HEK293 (cell line): ENCODE data around the gene ZSCAN29.

ENCODE experiments used
- CTCF ChIP-seq: fragments of 450-650 bp; formaldehyde crosslinking; IDR thresholded peaks from 2 replicates; pipeline ENCODE4 v1.5.1; 2016; ENCODE audit warnings: missing biosample characterization, missing genetic modification characterization
- GLIS2 ChIP-seq: fragments of 450-650 bp; formaldehyde crosslinking; IDR thresholded peaks from 2 replicates; pipeline ENCODE4 v1.5.1; 2016; ENCODE audit warnings: missing biosample characterization, missing genetic modification characterization
- KLF8 ChIP-seq: fragments of 450-650 bp; formaldehyde crosslinking; IDR thresholded peaks from 2 replicates; pipeline ENCODE4 v1.5.1; 2016; ENCODE audit warnings: missing biosample characterization, missing genetic modification characterization
- PATZ1 ChIP-seq: fragments of 450-650 bp; formaldehyde crosslinking; IDR thresholded peaks from 2 replicates; pipeline ENCODE4 v1.5.1; 2016; ENCODE audit warnings: missing biosample characterization, missing genetic modification characterization
- RBAK ChIP-seq: fragments of 450-650 bp; formaldehyde crosslinking; IDR thresholded peaks from 2 replicates; pipeline ENCODE4 v1.5.1; 2016; ENCODE audit warnings: missing biosample characterization, missing genetic modification characterization
- SCRT2 ChIP-seq: fragments of 450-650 bp; formaldehyde crosslinking; IDR thresholded peaks from 2 replicates; pipeline ENCODE4 v1.5.1; 2016; ENCODE audit warnings: missing biosample characterization, missing genetic modification characterization
- SP7 ChIP-seq: fragments of 450-650 bp; formaldehyde crosslinking; IDR thresholded peaks from 2 replicates; pipeline ENCODE4 v1.5.1; 2016; ENCODE audit warnings: missing biosample characterization, missing genetic modification characterization
- ZBTB10 ChIP-seq: fragments of 450-650 bp; formaldehyde crosslinking; IDR thresholded peaks from 2 replicates; pipeline ENCODE4 v1.5.1; 2016; ENCODE audit warnings: missing biosample characterization, missing genetic modification characterization
- ZBTB11 ChIP-seq: fragments of 450-650 bp; formaldehyde crosslinking; conservative IDR thresholded peaks from 2 replicates; pipeline ENCODE4 v1.5.1; 2016; ENCODE audit warnings: low read depth, missing biosample characterization, missing genetic modification characterization
- ZBTB26 ChIP-seq: fragments of 450-650 bp; formaldehyde crosslinking; optimal IDR thresholded peaks from 2 replicates; pipeline ENCODE3; 2016; ENCODE audit warnings: missing biosample characterization, mild to moderate bottlenecking, missing genetic modification characterization
- ZIC2 ChIP-seq: fragments of 450-650 bp; formaldehyde crosslinking; IDR thresholded peaks from 2 replicates; pipeline ENCODE4 v1.5.1; 2016; ENCODE audit warnings: missing biosample characterization, missing genetic modification characterization
- ZNF214 ChIP-seq: fragments of 450-650 bp; formaldehyde crosslinking; IDR thresholded peaks from 2 replicates; pipeline ENCODE4 v1.5.1; 2017; ENCODE audit warnings: missing biosample characterization, mild to moderate bottlenecking, missing genetic modification characterization, borderline replicate concordance
- ZNF26 ChIP-seq: fragments of 450-650 bp; formaldehyde crosslinking; IDR thresholded peaks from 2 replicates; pipeline ENCODE4 v1.5.1; 2016; ENCODE audit warnings: missing biosample characterization, missing genetic modification characterization
- ZNF335 ChIP-seq: fragments of 450-650 bp; formaldehyde crosslinking; conservative IDR thresholded peaks from 2 replicates; pipeline ENCODE4 v1.5.1; 2016; ENCODE audit warnings: missing biosample characterization, missing genetic modification characterization
- ZNF37A ChIP-seq: fragments of 450-650 bp; IDR thresholded peaks from 2 replicates; pipeline ENCODE4 v1.5.1; 2018; ENCODE audit warnings: missing biosample characterization, missing genetic modification characterization
- ZNF394 ChIP-seq: fragments of 450-650 bp; formaldehyde crosslinking; IDR thresholded peaks from 2 replicates; pipeline ENCODE4 v1.5.1; 2016; ENCODE audit warnings: missing biosample characterization, missing genetic modification characterization, mild to moderate bottlenecking, moderate library complexity, borderline replicate concordance
- ZNF600 ChIP-seq: fragments of 450-650 bp; formaldehyde crosslinking; IDR thresholded peaks from 2 replicates; pipeline ENCODE4 v1.5.1; 2016; ENCODE audit warnings: missing biosample characterization, missing genetic modification characterization
- ZNF692 ChIP-seq: fragments of 450-650 bp; formaldehyde crosslinking; IDR thresholded peaks from 2 replicates; pipeline ENCODE4 v1.5.1; 2016; ENCODE audit warnings: missing biosample characterization, missing genetic modification characterization
- ZNF777 ChIP-seq: fragments of 450-650 bp; formaldehyde crosslinking; IDR thresholded peaks from 2 replicates; pipeline ENCODE4 v1.5.1; 2017; ENCODE audit warnings: missing biosample characterization, missing genetic modification characterization, borderline replicate concordance
- ZSCAN5A ChIP-seq: fragments of 450-650 bp; formaldehyde crosslinking; IDR thresholded peaks from 2 replicates; pipeline ENCODE4 v1.5.1; 2016; ENCODE audit warnings: missing biosample characterization, missing genetic modification characterization
- ZXDB ChIP-seq: fragments of 450-650 bp; formaldehyde crosslinking; IDR thresholded peaks from 2 replicates; pipeline ENCODE4 v1.5.1; 2016; ENCODE audit warnings: missing biosample characterization, missing genetic modification characterization

ZSCAN29 gene

GRCh38 chr15:43370975-43371974 is at the start of gene ZSCAN29, which contains the start of gene TUBGCP4 (continued):
- TF ChIP-seq CTCF (tag by site-specific recombination) (peak; percentile 68), ZBTB10 (tag by site-specific recombination) (peak; percentile 61), ZNF26 (no peak), SCRT2 (tag by site-specific recombination) (peak; percentile 88), ZNF214 (tag by site-specific recombination) (no peak), ZSCAN5A (tag by site-specific recombination) (0 out of 2 replicates have a peak, but pooled peaks have one; percentile 49), ZNF37A (tag by site-specific recombination) (no peak), ZNF600 (tag by site-specific recombination) (0 out of 2 replicates have a peak, but pooled peaks have one; percentile 33), ZBTB26 (peak; percentile 46), ZXDB (tag by site-specific recombination) (peak; percentile 94), ZNF692 (peak; percentile 96), PATZ1 (tag by site-specific recombination) (peak; percentile 76), KLF8 (tag by site-specific recombination) (no peak), ZBTB11 (tag by site-specific recombination) (peak; percentile 97), ZNF777 (tag by site-specific recombination) (peak; percentile 48; the same call in 1 of the 2 replicates), SP7 (tag by site-specific recombination) (0 out of 2 replicates have a peak, but pooled peaks have one; percentile 37), ZIC2 (tag by site-specific recombination) (0 out of 2 replicates have a peak, but pooled peaks have one; percentile 12), GLIS2 (tag by site-specific recombination) (peak; percentile 63), ZNF335 (tag by site-specific recombination) (peak; percentile 91), RBAK (tag by site-specific recombination) (no peak), ZNF394 (tag by site-specific recombination) (peak; percentile 98)
